CD4-positive, alpha-beta T cell treated with Interleukin-15 for 4 hours (primary cell): ENCODE measurements around the gene ARHGEF16.

ENCODE experiments used
- DNase-seq: peaks from one replicate; pipeline ENCODE4 v3.0.0-alpha.2; 2020; ENCODE audit warnings: low spot score

Gene ARHGEF16

GRCh38 chr1:3456964-3457909, 2.8 kb downstream of the ARHGEF16 start:
- no peak for DNase-seq

- no peak for DNase-seq
Observed at GRCh38 chr1:3457910-3458883, 3.7 kb downstream of the ARHGEF16 start.

- no peak for DNase-seq
Observed at GRCh38 chr1:3459051-3459908, 4.8 kb downstream of the ARHGEF16 start.

- no peak for DNase-seq
Observed at GRCh38 chr1:3459940-3460671, 5.6 kb downstream of the ARHGEF16 start.

GRCh38 chr1:3460672-3461131, 6.2 kb downstream of the ARHGEF16 start:
- DNase-seq: no peak

- DNase-seq: no peak
Observed at GRCh38 chr1:3461238-3461933, 6.9 kb downstream of the ARHGEF16 start.

- DNase-seq: no peak
Observed at GRCh38 chr1:3461934-3462275, 7.4 kb downstream of the ARHGEF16 start.

GRCh38 chr1:3462356-3463012, 8.0 kb downstream of the ARHGEF16 start:
- no peak for DNase-seq

- no peak for DNase-seq
Observed at GRCh38 chr1:3463013-3463385, 8.5 kb downstream of the ARHGEF16 start.

GRCh38 chr1:3463408-3463863, 9.0 kb downstream of the ARHGEF16 start:
- DNase-seq: no peak

- DNase-seq: no peak
Observed at GRCh38 chr1:3463891-3464648, 9.6 kb downstream of the ARHGEF16 start.

- DNase-seq: no peak
Observed at GRCh38 chr1:3464649-3465025, 10.2 kb downstream of the ARHGEF16 start.

GRCh38 chr1:3465091-3465934, 10.8 kb downstream of the ARHGEF16 start:
- DNase-seq: no peak

- DNase-seq: no peak
Observed at GRCh38 chr1:3465935-3466321, 11.5 kb downstream of the ARHGEF16 start.

GRCh38 chr1:3466366-3467075, 12.1 kb downstream of the ARHGEF16 start:
- no peak for DNase-seq

GRCh38 chr1:3467096-3468036, 12.9 kb downstream of the ARHGEF16 start:
- DNase-seq: no peak
